Adrenal gland (tissue), 5 donors: ENCODE measurements around the gene KIRREL1.

Experiments
- POLR2A ChIP-seq, 2 donors: fragments of 450-650 bp; IDR thresholded peaks; one replicate each; pipeline ENCODE4 v1.6.1; 2017; ENCODE audit warnings: antibody characterized with exemption in 2 of 2, mild to moderate bottlenecking in 2 of 2, moderate library complexity in 1 of 2
- TF ChIP-seq, protein P1 (sequence below), 6 experiments: fragments of 450-650 bp in 4 of 6; fragments of 200-600 bp in 2 of 6; sonication (generic) in 1 of 6; IDR thresholded peaks; 1 replicate in 5 of 6; 2 replicates in 1 of 6; pipeline versions ENCODE4 v1.5.1 to v1.8.0; 2016 to 2021; ENCODE audit warnings: antibody characterized with exemption in 6 of 6, mild to moderate bottlenecking in 2 of 6, moderate library complexity in 1 of 6
- donor health status: DM: no; HTN: no; CAD: no.

DNA sequence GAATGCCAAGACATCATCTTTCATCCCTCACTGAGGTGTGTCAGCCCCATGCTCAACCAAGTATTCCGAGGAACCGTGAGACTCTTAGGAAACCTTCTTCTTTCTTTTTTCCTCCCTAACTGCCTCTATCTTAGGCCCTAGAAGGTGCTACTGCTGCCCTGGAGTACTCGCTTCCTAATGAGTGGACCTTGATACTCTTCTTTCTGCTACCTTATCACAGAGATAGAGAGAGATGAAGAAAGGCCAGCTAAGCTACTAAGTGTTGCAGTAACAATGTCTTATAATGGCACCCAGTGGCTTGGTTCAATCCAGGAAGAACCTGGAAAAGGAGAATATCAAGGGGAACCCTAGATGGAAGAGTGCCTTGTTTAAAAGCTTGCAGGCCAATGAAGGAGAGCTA lies 86.6 kb downstream of the KIRREL1 start:
- TF ChIP-seq, protein P1, sequence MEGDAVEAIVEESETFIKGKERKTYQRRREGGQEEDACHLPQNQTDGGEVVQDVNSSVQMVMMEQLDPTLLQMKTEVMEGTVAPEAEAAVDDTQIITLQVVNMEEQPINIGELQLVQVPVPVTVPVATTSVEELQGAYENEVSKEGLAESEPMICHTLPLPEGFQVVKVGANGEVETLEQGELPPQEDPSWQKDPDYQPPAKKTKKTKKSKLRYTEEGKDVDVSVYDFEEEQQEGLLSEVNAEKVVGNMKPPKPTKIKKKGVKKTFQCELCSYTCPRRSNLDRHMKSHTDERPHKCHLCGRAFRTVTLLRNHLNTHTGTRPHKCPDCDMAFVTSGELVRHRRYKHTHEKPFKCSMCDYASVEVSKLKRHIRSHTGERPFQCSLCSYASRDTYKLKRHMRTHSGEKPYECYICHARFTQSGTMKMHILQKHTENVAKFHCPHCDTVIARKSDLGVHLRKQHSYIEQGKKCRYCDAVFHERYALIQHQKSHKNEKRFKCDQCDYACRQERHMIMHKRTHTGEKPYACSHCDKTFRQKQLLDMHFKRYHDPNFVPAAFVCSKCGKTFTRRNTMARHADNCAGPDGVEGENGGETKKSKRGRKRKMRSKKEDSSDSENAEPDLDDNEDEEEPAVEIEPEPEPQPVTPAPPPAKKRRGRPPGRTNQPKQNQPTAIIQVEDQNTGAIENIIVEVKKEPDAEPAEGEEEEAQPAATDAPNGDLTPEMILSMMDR (IDR thresholded peaks at IDR 0.05), result no peak
- no peak for TF ChIP-seq POLR2A (IDR thresholded peaks at IDR 0.05)
